Hematopoietic multipotent progenitor cell treated with erythropoietin and hydrocortisone succinate and interleukin-3 and kit ligand, for 17 days (in vitro differentiated cells): ENCODE results near the gene PDE4D.

ENCODE experiments used
- DNase-seq: peaks from one replicate; pipeline ENCODE4 v3.0.0-alpha.2; 2015; ENCODE audit warnings: low spot score

PDE4D gene

GRCh38 chr5:59037941-59038797 lies 855.4 kb downstream of the PDE4D start:
- no peak for DNase-seq

- DNase-seq, result no peak
These were observed 856.1 kb downstream of the PDE4D start for GRCh38 chr5:59037453-59037852.

- DNase-seq, result no peak
These were observed 856.5 kb downstream of the PDE4D start for GRCh38 chr5:59037041-59037440.

- DNase-seq, result no peak
These were observed 857.1 kb downstream of the PDE4D start for GRCh38 chr5:59036274-59036961.

- DNase-seq, result no peak
These were observed 857.8 kb downstream of the PDE4D start for GRCh38 chr5:59035681-59036080.

- DNase-seq, result no peak
These were observed 858.9 kb downstream of the PDE4D start for GRCh38 chr5:59034498-59035186.

GRCh38 chr5:59027145-59027907 lies 866.2 kb downstream of the PDE4D start:
- no peak for DNase-seq

GRCh38 chr5:59025734-59026133 lies 867.8 kb downstream of the PDE4D start:
- DNase-seq, result no peak

GRCh38 chr5:59021837-59022514 lies 871.5 kb downstream of the PDE4D start:
- no peak for DNase-seq

- DNase-seq, result no peak
These were observed 872.2 kb downstream of the PDE4D start for GRCh38 chr5:59021286-59021673.

- DNase-seq, result no peak
These were observed 872.8 kb downstream of the PDE4D start for GRCh38 chr5:59020611-59021285.

GRCh38 chr5:59019078-59019477 lies 874.4 kb downstream of the PDE4D start:
- DNase-seq, result no peak

- no peak for DNase-seq
These were observed 876.6 kb downstream of the PDE4D start for GRCh38 chr5:59016925-59017324.

- no peak for DNase-seq
These were observed 884.6 kb downstream of the PDE4D start for GRCh38 chr5:59008816-59009473.

- no peak for DNase-seq
These were observed 886.0 kb downstream of the PDE4D start for GRCh38 chr5:59007460-59008063.

GRCh38 chr5:59005934-59006701 lies 887.4 kb downstream of the PDE4D start:
- DNase-seq, result no peak

- DNase-seq, result no peak
These were observed 889.9 kb downstream of the PDE4D start for GRCh38 chr5:59003641-59004040.

- DNase-seq, result no peak
These were observed 890.4 kb downstream of the PDE4D start for GRCh38 chr5:59003124-59003523.

- DNase-seq, result no peak
These were observed 891.2 kb downstream of the PDE4D start for GRCh38 chr5:59002162-59002825.
